ENCODE measurements around the gene DAB2IP.

- TF ChIP-seq CTCF (conservative IDR thresholded peaks at IDR 0.05; ENCODE audit: low read depth in 2 of 2) (no peak), EZH2 (IDR thresholded peaks at IDR 0.05; ENCODE audit: low read depth, unreplicated experiment) (no peak), POLR2AphosphoS5 (IDR thresholded peaks at IDR 0.05; ENCODE audit: low read depth) (no peak), REST (IDR thresholded peaks at IDR 0.05; ENCODE audit: unreplicated experiment) (no peak), CREB1 (CRISPR knock-in tag; IDR thresholded peaks at IDR 0.05; ENCODE audit: low read depth) (no peak), EZH2phosphoT487 (IDR thresholded peaks at IDR 0.05; ENCODE audit: unreplicated experiment) (no peak), JUNB (IDR thresholded peaks at IDR 0.05; ENCODE audit: unreplicated experiment) (no peak), STAT1 (IDR thresholded peaks at IDR 0.05; ENCODE audit: unreplicated experiment) (no peak), ZNF114 (CRISPR knock-in tag; IDR thresholded peaks at IDR 0.05) (no peak), NANOG (IDR thresholded peaks at IDR 0.05; ENCODE audit: borderline replicate concordance) (no peak), ZNF331 (CRISPR knock-in tag; IDR thresholded peaks at IDR 0.05; ENCODE audit: low read depth) (no peak)
Measured at GRCh38 chr9:121662359-121662758, 10.9 kb downstream of the DAB2IP start.

Data from GM23338 (cell line).